HG03565 (cell line): Measurements from ENCODE around the gene CAMTA1.

Source experiments
- ATAC-seq: cut with Tn5 transposase; IDR thresholded peaks from one replicate; pipeline ENCODE4 v1.9.1; 2021; ENCODE audit warnings: mild to moderate bottlenecking, moderate library complexity; ENCODE audit not compliant: unreplicated experiment

CAMTA1 gene

DNA sequence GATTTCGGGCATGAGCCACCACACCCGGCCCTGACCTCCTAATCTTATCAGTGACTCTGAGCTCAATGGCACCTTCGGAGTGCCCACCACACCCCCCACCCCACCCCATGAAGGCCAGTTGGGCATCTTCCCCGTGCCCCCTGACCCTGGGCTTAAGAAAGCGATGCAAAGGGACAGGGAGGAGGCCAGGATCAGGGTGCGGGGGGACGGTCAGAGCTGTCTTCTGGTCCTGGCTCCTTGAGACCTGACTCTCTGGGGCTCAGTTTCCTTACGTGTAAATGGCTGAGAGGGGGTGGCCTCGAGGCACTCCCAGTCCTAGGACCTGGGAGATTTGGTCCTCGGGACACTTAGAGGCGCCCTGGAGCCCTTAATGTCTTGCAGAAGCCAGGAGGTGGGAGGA is 881.9 kb downstream of the CAMTA1 start:
- no peak for ATAC-seq

- no peak for ATAC-seq
Measured at GRCh38 chr1:7667625-7668218, 882.5 kb downstream of the CAMTA1 start.

DNA sequence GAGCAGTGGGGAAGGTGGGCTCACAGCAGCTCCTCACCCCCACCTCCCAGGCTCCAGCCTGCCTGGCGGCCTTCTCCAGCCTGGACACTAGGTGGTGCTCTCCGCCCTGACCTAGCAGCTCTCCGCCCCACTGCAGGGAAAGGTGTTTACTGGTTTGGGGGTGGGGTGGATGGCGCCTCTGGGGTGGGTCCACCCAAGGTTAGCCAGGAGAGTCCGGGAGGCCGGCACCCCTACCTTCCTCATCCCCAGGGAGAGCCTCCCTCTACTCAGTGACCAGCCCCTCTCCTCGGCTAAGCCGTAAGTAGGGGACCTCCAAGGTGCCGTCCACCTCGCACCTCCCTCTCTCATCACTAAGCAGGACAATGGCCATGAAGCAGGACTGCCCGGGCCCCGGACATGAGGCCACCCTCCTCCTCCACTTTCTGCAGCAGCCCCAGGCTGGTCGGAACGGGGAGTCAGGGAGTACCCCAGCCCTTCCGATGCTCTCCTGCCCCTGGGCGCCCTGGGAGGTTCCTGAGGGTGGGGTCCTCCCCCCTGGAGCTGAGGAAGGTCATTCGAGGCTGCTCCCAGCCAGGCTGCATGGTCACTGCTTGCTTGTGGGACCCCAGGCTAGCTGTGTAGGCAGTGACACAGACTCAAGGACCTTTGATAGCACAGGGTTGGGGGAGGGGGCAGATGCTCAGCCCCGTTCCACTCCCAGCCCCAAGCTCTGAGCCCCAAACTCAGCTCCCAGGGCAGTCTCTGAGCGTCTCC is 884.5 kb downstream of the CAMTA1 start:
- no peak for ATAC-seq

DNA sequence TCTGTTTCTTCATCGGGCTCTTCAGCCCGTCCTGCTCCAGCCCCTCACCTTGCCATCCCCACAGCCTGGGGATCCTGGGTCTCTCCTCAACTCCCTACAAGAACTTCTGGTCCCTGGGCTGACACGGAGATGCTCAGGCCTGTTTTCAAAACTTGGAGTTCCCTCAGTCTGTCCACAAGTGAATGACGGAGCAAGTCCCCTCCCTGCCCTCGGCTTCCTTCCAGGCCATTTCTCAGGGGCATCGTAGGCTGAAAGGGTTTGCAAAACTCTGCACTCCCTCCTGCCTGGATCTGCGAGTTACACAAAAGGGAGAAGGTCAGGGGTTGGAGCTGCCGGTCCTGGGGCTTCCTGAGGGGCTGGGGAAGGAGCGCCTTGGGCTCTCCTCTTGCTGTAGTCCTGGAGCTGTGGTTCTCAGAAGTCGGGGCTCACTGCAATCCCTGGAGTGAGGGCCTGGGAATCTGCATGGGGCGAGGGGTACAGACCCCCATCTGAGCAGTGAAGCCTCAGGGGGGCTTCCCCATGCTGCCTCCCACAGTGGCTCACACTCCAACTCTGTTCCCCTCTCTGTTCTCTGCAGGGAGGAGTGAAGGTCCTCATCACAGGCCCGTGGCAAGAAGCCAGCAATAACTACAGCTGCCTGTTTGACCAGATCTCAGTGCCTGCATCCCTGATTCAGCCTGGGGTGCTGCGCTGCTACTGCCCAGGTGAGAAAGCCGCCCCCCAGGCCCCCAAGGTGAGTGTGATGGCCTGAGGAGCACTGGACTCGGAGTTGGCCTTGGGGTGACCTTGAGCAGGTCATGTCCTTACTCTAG is 885.3 kb downstream of the CAMTA1 start:
- ATAC-seq, result no peak

DNA sequence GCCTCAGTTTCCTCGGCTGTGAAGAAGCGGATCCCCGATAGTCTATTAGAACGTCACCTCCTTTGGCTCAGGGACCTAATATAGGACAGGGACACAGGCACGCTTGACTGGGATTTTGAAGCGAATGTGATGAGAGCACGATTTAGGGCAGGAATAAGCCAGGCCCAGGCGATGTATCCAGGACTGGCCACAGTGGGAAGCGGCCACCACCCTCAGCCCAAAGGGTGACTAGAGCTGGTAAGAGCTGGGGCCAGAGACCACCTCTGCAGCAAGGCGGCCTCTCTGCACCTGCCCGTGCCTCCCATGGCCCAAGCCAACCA is 885.9 kb downstream of the CAMTA1 start:
- no peak for ATAC-seq

DNA sequence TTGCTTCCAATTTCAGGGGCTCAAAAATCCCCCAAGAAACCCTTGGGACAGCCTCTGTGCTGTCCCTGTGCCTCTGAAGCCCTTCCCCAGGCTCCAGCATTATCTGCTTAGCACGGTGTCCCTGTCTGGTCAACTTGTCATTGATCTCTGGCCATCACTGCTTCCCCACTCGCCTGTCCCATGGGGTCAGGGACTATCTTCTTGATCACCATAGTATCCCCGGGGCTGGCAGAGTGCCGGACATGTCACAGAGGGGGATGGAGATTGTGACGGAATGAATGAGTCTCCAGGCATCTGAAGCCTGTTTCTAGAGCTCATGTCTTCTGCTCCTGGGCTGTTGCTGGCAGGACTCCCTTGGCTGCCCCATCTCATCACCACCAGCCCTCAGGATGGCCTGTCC is 886.4 kb downstream of the CAMTA1 start:
- no peak for ATAC-seq

GRCh38 chr1:7672864-7673263 is 887.6 kb downstream of the CAMTA1 start:
- no peak for ATAC-seq

GRCh38 chr1:7674972-7675371 is 889.7 kb downstream of the CAMTA1 start:
- no peak for ATAC-seq

- no peak for ATAC-seq
Measured at GRCh38 chr1:7675431-7676273, 890.4 kb downstream of the CAMTA1 start.

DNA sequence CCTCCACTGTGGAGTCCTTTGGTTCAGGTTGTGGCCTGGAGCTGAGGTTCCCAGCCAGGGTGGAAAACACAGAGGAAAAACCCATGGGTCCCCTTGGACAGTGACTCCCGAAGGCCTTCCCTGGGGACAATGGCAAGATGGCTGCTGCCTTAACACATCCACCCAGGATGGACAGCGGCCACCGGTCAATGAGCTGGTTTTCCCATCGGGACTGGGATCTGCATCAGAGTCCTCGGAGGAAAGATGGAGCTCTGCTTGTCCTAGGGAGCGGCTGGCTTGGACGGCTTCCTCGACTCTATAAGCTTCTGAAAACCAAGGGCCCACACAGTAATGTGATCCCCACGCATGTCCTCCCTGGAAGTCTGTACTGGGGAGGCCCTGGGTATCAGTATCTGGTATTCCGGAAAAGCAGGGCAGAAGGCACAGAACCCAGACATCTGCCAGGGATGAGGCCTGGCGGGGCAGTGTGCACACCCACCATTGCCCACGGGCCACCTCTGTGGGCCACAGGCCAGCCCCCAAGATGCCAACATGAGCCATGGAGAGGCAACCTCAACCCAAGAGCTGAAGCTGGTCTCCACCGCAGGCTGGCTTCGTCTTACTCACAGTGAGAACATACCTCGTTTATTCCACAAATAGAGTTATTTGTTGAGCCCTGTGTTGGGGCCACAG is 891.2 kb downstream of the CAMTA1 start:
- ATAC-seq, result no peak

- no peak for ATAC-seq
Measured at GRCh38 chr1:7677111-7677510, 891.9 kb downstream of the CAMTA1 start.

GRCh38 chr1:7677815-7678214 is 892.6 kb downstream of the CAMTA1 start:
- no peak for ATAC-seq

DNA sequence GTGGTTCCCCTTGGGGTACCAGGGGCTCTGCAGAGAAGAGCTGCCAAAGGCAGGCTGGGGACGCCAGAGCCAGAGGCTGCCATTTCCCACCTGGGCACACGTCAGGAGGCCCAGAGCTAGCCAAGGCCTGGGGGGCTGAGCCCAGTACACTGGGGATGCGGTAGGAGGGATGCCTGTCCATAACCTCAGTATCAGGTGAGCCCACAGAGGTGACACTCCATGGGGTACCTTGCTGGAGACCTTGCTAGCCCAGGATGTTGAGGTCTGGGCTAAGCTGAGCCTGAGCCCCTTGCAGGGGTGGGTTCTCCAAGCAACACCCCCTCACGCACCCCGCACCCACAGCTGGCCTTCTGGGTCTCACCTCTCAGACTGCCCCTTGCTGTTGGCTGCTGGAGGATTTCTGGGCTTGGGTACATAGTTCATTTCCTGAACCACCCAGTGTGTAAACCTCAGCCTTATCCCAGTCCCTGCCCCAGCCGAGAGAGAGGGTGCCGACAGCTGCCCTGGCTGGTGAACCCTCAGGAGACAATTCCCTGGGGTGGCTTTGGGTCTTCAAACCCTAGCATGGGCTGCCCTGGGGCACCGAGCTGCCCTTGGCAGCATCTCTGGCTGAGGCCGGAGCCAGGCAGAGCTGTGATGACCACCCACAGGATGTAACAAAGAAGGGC is 893.4 kb downstream of the CAMTA1 start:
- no peak for ATAC-seq

DNA sequence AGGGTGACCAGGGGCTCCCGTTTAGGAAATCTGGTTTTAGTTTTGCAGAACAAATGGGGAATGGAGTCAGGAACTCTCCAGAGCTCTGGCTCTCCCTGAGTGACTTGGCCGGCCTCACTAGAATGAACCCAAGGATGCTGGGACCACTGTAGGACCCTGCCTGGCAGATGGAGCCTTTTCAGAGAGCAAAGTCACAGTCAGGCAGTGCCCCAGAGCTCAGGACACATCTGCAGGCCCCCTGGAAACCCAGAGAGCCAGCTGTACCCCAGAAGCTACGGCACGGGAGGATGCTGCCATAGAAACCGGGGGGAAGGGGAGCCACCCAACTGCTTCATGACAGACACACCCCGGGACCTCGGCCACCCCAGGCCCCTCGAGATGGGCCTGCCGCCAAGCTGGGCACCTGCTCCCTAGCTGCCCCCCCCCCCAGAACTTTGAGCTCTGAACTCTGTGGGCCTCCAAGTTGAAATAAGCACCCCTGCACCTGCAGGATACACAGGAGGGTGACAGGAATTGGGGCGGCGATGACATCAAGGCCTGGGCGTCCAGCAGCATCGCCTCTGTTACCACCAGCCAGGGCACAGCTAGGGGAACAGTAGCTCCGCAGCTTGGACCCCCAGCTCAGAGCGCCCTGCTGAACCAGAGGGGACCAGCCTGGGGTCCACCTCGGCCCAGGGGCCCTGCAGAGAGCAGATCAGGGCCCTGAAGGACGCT is 894.1 kb downstream of the CAMTA1 start:
- no peak for ATAC-seq

DNA sequence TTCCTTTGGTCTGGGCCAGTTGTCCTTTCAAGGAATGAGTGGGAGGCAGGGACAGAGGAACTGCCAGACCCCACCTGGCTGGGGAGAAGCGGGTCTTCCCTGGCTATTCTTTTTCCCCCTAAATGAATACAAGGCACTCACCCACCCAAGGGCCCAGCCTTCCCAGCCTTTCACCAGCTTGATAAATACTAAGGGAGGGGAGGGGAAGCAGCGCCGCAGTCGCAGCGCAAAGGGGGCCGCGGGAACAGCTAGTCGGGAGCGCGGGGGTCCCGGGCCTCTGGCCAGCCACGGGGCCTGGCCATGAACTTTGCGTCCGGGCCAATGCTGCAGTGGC is 894.6 kb downstream of the CAMTA1 start:
- ATAC-seq, result no peak

- no peak for ATAC-seq
Measured at GRCh38 chr1:7680207-7680954, 895.1 kb downstream of the CAMTA1 start.

DNA sequence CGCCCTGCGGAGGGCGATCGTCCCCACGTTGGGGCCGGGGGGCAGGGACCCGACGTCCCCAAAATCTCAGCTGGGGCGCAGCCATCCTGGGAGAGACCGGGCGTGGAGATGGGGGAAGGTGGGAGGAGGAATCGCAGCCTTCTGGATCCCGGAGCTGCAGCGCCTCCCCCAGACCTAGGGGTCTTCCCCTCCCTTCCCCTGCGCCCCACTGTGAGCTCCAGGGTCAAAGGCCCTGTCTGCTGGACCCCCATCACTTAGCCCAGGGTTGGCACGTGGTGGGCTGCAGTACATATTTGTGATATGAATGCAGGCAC is 895.7 kb downstream of the CAMTA1 start:
- ATAC-seq, result no peak

DNA sequence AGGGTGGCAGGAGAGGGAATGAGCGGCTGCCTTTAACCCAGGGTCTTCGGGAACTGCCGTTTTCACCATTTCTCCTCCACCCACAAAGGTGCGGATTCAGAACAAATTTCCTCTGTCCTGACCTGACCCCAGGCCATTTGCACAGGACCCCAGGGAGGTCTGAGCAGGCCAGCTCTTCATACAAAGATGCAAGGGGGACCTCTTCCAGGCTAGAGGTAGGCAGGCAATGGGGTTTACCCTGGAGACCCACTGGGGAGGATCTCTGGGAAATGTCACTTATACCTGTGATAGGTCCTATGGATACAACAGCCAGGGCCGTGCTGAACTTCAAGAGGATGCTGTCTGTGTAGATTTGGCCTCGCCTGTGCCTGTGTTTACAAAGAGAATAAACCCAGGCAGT is 896.1 kb downstream of the CAMTA1 start:
- no peak for ATAC-seq

- no peak for ATAC-seq
Measured at GRCh38 chr1:7683521-7683920, 898.3 kb downstream of the CAMTA1 start.
